Thoracic aorta (tissue), 2 donors: ENCODE data around the gene MRPS2. TPM values are rescaled to one million over a fixed set of nuclear protein-coding genes. Genes with fewer than 3 reads are reported as not detected.

Experiments used
- ATAC-seq: fragments of 150-250 bp; one replicate; pipeline ENCODE4 v1.8.0; 2017; ENCODE audit warnings: low read depth; ENCODE audit not compliant: insufficient number of reproducible peaks, low FRiP score
- DNase-seq: peaks from one replicate; pipeline ENCODE4 v3.0.0-alpha.2; 2020; ENCODE audit warnings: low spot score
- H3K27ac ChIP-seq, 2 donors: fragments of 200-600 bp; sonication (generic); 1 replicate in 1 of 2; 2 replicates in 1 of 2; pipeline ENCODE4 v1.5.1; 2016; ENCODE audit warnings: mild to moderate bottlenecking in 2 of 2, moderate library complexity in 2 of 2
- H3K27me3 ChIP-seq: fragments of 200-600 bp; sonication (generic); replicated peaks from 2 replicates; pipeline ENCODE4 v1.6.0; 2016; ENCODE audit warnings: mild to moderate bottlenecking; ENCODE audit not compliant: insufficient read depth
- H3K36me3 ChIP-seq: fragments of 200-600 bp; sonication (generic); one replicate; pipeline ENCODE4 v1.5.1; 2016
- H3K4me1 ChIP-seq, 2 donors: fragments of 200-600 bp; sonication (generic); 1 replicate in 1 of 2; 2 replicates in 1 of 2; pipeline versions ENCODE4 v1.5.1 to v1.6.0; 2016; ENCODE audit warnings: low read depth in 2 of 2, mild to moderate bottlenecking in 1 of 2; ENCODE audit not compliant: control insufficient read depth in 1 of 2
- H3K4me3 ChIP-seq: fragments of 200-600 bp; sonication (generic); 2 replicates; pipeline ENCODE4 v1.5.1; 2016; ENCODE audit warnings: mild to moderate bottlenecking
- H3K9me3 ChIP-seq: fragments of 200-600 bp; sonication (generic); 2 replicates; pipeline ENCODE4 v1.5.1; 2016
- CTCF ChIP-seq: fragments of 200-600 bp; sonication (generic); IDR thresholded peaks from one replicate; pipeline ENCODE4 v1.5.1; 2019; ENCODE audit warnings: antibody characterized with exemption
- total RNA-seq, 2 donors: library from RNA; depleted of rRNA; stranded (reverse); fragments of >200 nt; gene quantifications; one replicate each; pipeline versions ENCODE4 v1.1.0 to v1.2.3, GENCODE V29; 2016

MRPS2 gene
- total RNA-seq, 2 donors from 2014 or later = 31.5 to 32.2 TPM

- Histone ChIP-seq H3K36me3 (peaks cover 27% of the 10 kb centered on the region), H3K27ac (no peak overlapping the region), H3K4me3 (no peak overlapping the region), H3K27me3 (no peaks in the 10 kb centered on the region), H3K4me1 (peaks cover 3 to 10% of the 10 kb centered on the region in 2 donors), H3K9me3 (no peaks in the 10 kb centered on the region)
- DNase-seq (no peak), ATAC-seq (no peak)
- TF ChIP-seq CTCF = no peak
Measured at GRCh38 chr9:135485832-135486231, 14.7 kb upstream of the MRPS2 start.

GRCh38 chr9:135486267-135487065 lies 14.0 kb upstream of the MRPS2 start:
- peaks cover 0 to 4% of the 10 kb centered on the region in 2 donors for H3K4me1 ChIP-seq
- no peaks in the 10 kb centered on the region for H3K27me3 ChIP-seq
- DNase-seq (no peak), ATAC-seq (no peak)
- H3K27ac ChIP-seq = no peak overlapping the region
- H3K36me3 ChIP-seq = peaks cover 27% of the 10 kb centered on the region
- H3K9me3 ChIP-seq = no peaks in the 10 kb centered on the region
- no peak for TF ChIP-seq CTCF
- H3K4me3 ChIP-seq = no peak overlapping the region

- DNase-seq (no peak), ATAC-seq (no peak)
- Histone ChIP-seq H3K4me1 (no peaks in the 10 kb centered on the region), H3K4me3 (no peak overlapping the region), H3K9me3 (no peaks in the 10 kb centered on the region), H3K27ac (no peak overlapping the region), H3K27me3 (no peaks in the 10 kb centered on the region), H3K36me3 (peaks cover 27% of the 10 kb centered on the region)
- no peak for TF ChIP-seq CTCF
Measured at GRCh38 chr9:135487281-135488012, 13.0 kb upstream of the MRPS2 start.

- Histone ChIP-seq H3K36me3 (peaks cover 27% of the 10 kb centered on the region), H3K9me3 (no peaks in the 10 kb centered on the region), H3K4me1 (no peaks in the 10 kb centered on the region), H3K27ac (no peak overlapping the region), H3K4me3 (no peak overlapping the region), H3K27me3 (no peaks in the 10 kb centered on the region)
- no peak for TF ChIP-seq CTCF
- DNase-seq (no peak), ATAC-seq (no peak)
Measured at GRCh38 chr9:135488013-135488330, 12.5 kb upstream of the MRPS2 start.

- no peak for TF ChIP-seq CTCF
- no peaks in the 10 kb centered on the region for H3K27me3 ChIP-seq
- no peak overlapping the region for H3K27ac ChIP-seq
- H3K4me3 ChIP-seq = no peak overlapping the region
- H3K9me3 ChIP-seq = no peaks in the 10 kb centered on the region
- ATAC-seq = no peak
- no peaks in the 10 kb centered on the region for H3K4me1 ChIP-seq
- no peak for DNase-seq
- H3K36me3 ChIP-seq = peaks cover 27% of the 10 kb centered on the region
Measured at GRCh38 chr9:135488527-135488926, 12.0 kb upstream of the MRPS2 start.
